Stimulated activated CD8-positive, alpha-beta memory T cell treated with anti-CD3 and anti-CD28 coated beads, Interleukin-2, amount 100 ng/mL, for 1 hour (primary cell): ENCODE data around the gene TFAP2B.

Experiments
- DNase-seq, 2 donors: peaks; one replicate each; pipeline ENCODE4 v3.0.0-alpha.2; 2020; ENCODE audit warnings: low read depth in 2 of 2

Gene TFAP2B

DNA sequence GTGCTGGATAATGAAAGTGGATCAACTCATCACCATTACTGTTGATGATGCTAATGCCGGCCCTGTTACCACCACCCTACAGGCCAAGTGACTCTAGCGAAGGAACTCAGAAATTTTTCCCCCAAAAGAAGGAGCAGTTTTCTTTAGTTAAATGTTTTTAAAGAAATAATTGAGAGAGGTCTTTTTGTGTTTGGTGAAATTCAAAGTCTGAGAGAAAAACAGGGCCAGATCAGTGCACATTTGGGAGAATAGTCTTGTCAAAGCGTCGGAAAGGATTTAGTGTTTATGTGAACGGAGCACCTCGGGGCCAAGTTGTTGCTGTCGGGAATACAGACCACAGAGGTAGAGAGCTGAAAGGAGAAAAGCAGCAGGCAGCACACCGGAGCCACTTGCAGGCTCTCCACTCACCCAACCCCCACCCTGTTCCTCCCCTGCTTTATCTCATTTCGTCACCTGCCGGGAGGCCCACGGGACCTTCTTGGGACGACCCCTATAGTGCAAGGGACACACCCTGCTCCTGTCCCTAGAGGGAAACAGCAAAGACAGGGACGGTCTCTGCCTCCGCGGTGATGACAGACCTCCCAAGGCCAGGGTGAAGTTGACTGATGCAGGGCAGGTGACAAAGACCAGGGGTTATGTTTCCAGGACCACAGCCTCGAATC lies 6.8 kb downstream of the TFAP2B start:
- DNase-seq: no peak

GRCh38 chr6:50826037-50826761 lies 7.5 kb downstream of the TFAP2B start:
- no peak for DNase-seq

- DNase-seq: no peak
These were observed 8.1 kb downstream of the TFAP2B start for GRCh38 chr6:50826803-50827202.

DNA sequence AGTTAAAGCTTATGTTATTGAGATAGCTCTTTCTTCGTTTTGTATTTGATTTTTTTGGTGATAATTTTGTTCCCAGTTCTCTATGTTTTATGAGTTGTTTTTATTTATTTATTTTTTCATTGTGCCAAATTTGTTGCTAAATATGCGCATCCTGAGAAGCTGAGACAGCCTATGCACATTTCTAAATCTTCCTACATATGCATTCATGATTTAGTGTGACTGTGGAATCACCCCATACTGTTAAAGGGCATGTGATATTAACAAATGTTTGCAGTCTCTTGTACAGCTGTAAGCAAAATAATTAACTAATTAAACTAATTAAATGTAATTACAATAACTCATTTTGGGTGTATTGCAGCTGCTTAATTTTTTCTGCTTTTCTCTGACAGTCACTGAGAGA lies 10.4 kb downstream of the TFAP2B start:
- no peak for DNase-seq

DNA sequence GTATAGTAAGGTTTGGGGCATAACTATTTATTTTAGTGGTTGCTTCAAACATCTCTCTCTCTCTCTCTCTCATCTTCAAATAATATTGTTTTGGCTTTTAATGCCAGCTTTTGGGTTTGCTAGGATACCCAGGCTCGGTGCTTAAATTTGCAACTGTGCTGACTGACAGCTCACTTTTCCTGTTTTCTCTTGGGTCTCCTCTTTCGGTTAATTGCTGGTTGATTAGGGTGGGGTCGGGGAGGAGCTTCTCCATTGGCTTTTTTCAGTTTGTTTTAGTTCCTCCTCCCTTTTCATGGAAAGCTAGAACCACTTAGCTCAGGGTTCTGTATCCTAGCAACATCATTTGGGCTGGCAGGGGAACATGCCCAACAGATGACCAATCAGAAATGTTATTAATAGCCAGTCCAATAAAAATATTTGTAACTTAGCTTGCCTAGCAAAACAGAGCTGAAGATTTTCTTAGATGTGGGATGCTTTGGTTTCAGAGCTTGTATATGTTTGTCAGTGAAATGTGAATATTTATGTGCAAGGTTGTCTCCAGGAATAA lies 11.3 kb downstream of the TFAP2B start:
- DNase-seq: no peak

DNA sequence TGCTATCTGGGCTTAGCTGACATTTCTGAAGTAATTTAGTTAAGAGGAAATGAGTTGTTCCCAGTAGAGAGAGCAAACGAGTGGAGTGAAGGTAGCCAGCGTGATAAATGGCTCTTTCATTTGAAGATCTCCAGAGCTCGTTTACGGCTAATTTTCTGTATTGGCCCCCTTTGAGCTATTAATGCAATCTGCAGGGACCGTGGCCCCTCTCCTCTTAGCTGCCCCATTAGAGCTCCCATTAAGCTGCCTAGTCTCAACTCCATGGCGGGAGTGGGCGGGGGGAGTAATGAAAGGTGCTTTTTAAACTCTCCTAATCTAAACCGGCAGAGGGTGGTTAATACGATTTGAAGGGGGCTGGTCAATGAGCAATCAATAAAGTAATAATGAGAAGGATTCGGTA lies 12.5 kb downstream of the TFAP2B start:
- DNase-seq: no peak

DNA sequence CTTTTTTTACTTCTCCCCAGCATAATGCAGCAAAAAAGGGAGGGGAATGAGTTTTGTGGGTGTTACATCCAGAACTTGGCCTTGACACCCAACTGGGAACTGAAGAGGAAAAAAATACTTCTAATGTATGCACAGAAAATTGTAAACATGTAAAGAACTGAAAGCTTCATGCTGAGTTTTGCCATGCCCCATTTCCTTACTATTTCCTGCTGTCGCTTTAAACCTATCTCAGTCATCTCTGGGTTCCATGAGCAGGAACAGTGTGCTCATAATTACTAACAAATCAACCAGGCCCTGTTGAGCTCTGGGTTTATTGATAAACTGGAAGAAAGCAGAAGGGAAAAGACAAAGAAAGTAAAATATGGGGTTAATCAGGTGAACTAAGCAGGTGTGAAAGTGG lies 14.2 kb downstream of the TFAP2B start:
- DNase-seq: no peak

- DNase-seq: no peak
These were observed 16.3 kb downstream of the TFAP2B start for GRCh38 chr6:50834929-50835410.

DNA sequence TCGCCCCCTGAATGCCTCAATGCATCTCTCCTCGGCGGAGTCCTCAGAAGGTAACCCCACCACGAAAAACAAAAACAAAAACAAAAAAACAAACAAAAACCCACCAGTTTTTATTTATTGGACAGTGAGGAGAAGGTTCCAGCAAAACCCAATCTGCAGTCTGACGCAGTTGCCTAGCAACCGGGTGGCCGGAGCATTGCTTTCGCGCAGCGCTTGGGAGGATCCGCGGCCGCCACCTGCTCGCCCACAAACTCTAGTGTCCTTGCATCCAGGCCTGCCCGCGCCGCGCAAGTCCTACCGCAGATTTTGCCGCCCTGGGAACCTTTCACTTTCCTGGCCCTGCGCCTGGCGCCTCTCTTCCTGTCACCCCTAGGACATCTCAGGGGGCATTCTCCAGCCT lies 17.6 kb downstream of the TFAP2B start:
- DNase-seq: no peak

- no peak for DNase-seq
These were observed 19.1 kb downstream of the TFAP2B start for GRCh38 chr6:50837589-50838445.

DNA sequence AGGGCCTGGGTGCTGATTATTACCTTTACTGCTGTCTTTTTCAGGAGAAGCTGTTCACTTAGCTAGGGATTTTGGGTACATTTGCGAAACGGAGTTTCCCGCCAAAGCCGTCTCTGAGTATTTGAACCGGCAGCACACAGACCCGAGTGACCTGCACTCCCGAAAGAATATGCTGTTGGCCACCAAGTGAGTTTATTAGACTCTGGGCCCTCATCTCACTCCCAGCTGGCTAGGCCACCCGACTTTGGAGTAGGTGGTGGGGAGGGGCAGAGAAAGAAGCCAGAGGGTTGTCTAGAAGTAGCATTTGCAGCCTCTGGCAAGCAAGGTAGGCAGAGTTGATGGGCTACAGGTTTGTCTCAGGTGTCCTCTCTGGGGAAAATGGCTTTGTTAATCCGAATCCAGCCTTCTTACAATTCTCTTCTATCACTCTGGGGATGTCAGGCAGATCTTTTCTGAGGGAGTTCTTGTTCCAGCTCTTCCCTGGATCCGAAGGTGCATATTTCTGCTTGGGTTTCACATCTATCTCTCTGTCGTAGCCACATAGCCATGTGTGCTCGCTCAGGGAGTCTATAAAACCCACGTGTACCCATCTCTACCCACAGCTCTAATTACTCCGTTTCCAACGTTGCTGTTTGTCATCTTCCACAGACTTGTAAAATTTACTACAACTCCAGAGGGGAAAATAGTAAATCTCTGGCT lies 21.6 kb downstream of the TFAP2B start:
- DNase-seq: no peak

DNA sequence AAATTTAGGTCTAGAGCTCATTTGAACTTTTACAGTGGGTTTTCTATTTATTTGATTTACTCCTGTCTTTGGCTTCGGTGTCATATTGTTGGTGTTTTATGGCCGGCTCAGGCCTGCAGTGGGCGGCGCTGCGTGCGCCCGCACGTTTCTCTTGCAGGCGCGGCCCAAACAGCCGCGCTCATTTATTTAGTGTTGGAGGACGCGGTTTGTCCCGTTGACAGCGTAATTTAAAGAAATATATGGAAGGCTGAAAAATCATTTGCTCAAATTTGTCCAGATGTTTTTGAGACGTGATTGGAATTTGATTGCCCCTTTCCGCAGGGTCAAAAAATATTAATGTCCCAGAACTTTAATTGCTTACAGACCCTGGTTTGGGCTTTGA lies 22.1 kb downstream of the TFAP2B start:
- no peak for DNase-seq

DNA sequence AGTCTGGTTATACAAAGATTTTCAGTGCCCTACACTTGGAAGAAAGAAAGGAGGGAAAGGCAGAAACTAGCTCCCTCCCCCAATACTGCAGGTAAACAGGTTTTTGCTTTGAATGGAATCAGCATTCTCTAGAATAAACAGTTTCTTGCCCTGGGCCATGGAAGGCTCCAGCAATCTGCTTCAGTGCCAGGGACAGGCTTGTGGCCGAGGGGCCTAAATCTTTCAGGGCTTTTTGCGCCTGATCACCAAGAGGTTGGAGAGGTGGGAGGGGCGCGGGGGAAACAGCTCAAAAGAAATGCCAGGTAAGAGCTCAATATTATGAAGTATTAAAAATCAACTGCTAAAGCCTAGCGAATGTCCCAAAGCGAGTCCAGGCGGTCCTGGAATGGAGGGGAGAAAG lies 23.8 kb downstream of the TFAP2B start:
- DNase-seq: no peak

DNA sequence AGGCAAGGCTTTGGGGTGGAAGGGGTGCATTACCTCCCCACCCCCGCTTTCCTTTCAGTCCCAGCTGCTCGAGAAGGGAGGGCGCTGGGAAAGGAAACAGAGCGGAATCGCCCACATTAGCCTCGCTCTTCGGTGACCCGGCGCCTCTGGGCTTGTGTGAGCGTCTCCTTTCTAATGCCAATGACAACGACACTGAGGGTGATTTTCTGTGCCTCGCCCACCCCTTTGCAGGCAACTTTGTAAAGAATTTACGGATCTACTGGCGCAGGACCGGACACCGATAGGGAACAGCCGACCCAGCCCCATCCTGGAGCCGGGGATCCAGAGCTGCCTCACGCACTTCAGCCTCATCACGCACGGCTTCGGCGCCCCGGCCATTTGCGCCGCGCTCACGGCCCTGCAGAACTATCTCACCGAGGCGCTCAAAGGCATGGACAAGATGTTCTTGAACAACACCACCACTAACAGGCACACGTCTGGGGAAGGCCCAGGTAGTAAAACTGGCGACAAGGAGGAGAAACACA lies 24.3 kb downstream of the TFAP2B start:
- no peak for DNase-seq

DNA sequence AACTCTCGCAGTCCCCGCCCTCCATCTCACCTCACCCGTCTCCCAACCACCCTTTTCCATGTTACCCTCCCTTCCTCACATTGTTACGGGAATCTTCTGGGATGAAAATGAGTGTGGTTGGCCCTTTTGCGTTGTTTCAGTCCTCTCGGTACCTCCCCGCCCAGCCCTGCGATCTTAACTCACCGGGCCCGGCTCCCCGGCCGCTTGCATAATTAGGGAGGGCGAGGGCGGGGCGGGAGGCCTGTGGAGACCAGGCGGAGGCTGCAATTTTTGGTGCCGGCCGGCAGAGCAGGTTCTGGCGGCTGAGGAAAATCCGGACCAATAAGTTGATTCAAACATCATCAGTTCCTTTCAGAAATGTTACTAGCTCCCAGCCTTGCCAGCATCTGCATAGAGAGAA lies 25.2 kb downstream of the TFAP2B start:
- DNase-seq: no peak

DNA sequence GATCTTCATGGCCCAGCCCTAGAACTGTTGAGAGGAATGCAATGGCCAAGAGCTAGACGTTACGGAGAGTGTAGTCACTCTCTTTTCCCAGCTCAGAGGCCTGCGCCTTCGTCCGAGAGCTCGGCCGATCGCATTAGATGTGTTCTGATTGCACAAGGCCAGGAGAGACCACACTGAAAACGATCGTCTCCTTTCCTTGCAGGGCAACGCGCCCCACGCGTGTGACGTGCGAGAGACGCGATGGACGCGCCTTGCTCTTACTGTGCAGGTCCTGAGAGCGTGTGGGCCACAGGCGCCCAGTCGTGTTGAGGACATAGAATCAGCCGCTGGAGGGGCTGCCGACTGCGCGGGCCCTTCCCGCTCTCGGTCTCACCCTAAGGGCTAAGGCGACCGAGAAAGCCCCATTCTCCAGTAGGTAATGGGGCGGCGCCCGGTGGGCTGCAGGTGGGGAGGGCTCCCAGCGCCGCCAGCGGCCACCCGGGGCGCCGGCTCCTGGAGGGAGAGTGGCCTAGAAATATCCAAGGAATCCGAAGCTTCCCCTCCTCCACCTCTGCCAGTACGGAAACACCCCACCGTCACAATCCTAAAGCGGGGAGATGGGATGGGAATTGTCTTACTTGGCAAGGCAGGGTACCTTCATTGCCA lies 26.9 kb downstream of the TFAP2B start:
- no peak for DNase-seq

GRCh38 chr6:50846144-50846851 lies 27.6 kb downstream of the TFAP2B start:
- no peak for DNase-seq

- no peak for DNase-seq
These were observed 28.1 kb downstream of the TFAP2B start for GRCh38 chr6:50846852-50847155.

DNA sequence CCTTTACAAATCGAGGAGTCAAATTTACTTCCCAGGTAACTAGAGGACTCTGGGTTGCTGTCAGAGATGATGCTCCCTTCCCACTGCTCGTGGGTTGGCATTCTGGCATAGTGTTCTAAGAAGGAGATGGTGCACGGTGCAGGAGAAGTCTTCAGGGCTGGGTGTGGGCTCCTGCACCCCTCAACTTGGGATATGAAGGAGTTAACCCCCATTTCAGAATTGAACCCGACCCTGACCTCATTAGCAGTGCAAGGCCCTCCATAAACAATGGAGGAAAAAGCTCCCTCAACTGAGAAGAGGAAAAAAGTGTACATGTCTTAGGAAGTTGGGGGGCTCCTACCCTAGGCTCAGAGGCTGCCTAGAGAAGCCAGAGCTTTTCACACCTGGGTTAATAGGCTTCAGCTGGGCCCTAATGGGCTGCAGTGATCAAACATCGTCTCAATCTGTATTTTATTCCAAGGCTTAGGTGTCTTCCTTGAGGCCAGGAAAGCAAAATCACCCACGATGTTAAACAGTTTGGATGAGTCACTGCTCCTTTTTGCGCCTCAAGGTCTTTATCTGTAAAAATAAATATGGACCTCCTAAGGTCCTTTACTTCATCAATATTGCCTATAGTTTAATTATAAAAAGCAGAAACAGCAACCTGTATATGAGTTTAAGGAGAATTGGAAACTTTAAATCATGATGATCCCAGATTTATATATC lies 29.4 kb downstream of the TFAP2B start:
- DNase-seq: no peak
